22Rv1 (cell line): Measurements from ENCODE around the gene MLLT10.

Experiments used
- H3K27ac ChIP-seq: fragments of 450-650 bp; 2 replicates; pipeline ENCODE4 v1.5.1; 2017
- ZFX ChIP-seq: fragments of 450-650 bp; IDR thresholded peaks from 2 replicates; pipeline ENCODE4 v1.6.1; 2017; ENCODE audit warnings: antibody characterized with exemption, borderline replicate concordance
- TF ChIP-seq, protein P1 (sequence below): fragments of 450-650 bp; IDR thresholded peaks from 2 replicates; pipeline ENCODE4 v1.5.1; 2017; ENCODE audit warnings: mild to moderate bottlenecking

Gene MLLT10

DNA sequence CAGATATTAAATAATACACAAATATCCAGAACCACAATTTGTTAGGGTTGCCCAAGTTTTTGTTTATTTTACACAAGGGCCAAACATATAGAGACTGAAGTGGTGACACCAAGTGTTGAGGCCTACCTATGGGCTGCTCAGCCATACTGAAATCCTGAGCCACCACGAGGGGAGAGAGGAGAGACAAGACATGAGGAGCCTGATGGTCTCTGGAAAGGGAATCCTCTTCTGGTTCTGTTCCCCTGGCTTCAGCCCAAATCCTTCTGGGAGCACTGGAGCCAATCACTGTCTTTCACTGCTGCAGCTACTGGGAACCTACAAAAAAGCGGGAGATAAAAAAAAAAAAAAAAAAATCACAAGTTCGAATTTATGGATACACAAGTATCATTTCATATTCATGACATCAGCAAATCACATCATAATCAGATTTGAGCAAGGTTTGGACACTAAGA is 10.4 kb upstream of the MLLT10 start:
- peak overlapping the region; percentile 99 for H3K27ac ChIP-seq
- TF ChIP-seq ZFX, result no peak
- TF ChIP-seq, protein P1, sequence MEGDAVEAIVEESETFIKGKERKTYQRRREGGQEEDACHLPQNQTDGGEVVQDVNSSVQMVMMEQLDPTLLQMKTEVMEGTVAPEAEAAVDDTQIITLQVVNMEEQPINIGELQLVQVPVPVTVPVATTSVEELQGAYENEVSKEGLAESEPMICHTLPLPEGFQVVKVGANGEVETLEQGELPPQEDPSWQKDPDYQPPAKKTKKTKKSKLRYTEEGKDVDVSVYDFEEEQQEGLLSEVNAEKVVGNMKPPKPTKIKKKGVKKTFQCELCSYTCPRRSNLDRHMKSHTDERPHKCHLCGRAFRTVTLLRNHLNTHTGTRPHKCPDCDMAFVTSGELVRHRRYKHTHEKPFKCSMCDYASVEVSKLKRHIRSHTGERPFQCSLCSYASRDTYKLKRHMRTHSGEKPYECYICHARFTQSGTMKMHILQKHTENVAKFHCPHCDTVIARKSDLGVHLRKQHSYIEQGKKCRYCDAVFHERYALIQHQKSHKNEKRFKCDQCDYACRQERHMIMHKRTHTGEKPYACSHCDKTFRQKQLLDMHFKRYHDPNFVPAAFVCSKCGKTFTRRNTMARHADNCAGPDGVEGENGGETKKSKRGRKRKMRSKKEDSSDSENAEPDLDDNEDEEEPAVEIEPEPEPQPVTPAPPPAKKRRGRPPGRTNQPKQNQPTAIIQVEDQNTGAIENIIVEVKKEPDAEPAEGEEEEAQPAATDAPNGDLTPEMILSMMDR, result no peak

- TF ChIP-seq ZFX, result no peak
- TF ChIP-seq, protein P1, result no peak
- H3K27ac ChIP-seq, result peak overlapping the region; percentile 99
Observed at GRCh38 chr10:21524131-21524525, 9.9 kb upstream of the MLLT10 start.

DNA sequence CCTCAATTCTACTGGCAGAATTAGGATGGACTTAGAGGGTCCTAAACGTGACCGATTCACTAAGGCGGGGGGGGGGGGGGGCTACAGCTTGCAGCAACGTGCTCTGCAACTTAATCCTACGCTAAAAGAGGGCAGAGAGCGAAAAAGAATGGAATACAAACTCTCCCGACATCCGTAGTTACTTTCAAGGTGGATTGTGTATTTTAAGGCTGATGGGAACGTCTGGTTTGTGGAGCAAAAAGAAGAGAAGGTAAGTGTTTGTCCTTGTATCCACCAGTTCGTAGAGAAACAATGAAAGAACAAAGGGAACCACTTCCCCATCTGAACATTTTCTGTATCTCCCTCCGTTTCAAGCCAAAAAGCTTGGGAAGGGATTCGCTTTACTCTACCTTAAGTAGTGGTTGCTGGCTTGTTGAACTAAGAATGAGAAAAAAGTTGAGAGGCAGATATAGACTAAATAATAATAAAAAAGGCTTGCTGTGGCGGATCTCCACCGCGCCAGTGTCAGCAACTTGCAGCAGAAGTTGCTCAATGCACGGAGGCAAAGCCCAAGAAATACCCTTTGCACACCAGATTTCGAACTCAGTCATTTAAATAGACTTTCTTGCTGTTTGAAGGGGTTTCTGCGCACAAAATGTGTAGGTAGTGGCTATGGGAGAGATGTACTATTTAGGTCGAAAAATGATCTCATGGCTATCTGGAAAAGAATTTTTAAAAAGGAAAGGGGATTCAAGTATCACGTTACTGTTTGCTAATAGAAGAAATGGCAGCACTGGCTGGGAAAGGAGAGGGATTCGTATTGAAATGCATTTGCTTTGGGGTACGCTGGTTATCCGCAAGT is 9.3 kb upstream of the MLLT10 start:
- peak overlapping the region; percentile 99 for H3K27ac ChIP-seq
- TF ChIP-seq ZFX, result no peak
- TF ChIP-seq, protein P1, result no peak

DNA sequence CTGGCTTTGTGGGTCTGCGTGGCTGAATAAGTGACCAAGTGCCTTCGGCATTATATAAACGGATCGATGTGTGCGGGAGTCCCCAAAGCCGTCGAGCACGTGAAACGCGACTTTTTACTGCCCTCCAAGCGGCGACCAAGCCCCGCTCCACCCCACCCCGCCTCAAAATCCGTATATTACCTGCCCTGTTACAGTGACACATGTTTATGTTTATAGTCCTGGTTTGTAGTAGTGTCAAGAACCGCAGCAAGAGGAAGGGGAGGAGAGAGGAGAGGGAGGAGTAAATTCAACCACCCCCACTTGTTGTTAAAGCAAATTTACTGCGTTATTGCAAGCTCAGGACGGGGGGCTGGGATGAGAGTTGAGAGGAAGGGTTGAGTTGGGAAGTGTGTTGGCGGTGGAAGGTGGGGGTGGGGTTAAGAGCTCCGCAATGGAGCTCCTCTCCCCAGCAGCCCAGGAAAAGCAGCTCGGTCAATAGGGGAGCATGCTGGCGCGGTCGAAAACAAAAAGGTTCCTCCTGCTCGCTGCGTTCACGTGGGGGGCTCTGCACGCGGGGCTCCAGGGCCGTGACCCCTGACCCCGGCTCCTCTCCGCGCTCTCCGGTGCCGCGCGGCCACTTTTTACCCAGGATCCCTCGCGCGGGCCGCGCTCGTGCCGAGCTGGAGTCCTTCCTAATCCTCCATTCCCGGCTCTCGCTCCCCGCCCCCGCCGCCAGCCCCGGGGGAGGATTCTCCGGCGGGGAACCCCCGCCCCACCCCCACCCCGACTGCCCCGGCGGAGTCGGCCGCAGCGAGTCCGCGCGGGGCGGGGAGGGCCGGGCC is 8.5 kb upstream of the MLLT10 start, which contains the start of gene SKIDA1:
TSS of gene SKIDA1 (minus strand) at position 316 of the 821 bp plus-strand sequence. CDS start 7,860 bp downstream, outside the sequence.
- H3K27ac ChIP-seq, result peak within 1 kb of the TSS; percentile 99
- no peak for TF ChIP-seq ZFX
- TF ChIP-seq, protein P1, result no peak

DNA sequence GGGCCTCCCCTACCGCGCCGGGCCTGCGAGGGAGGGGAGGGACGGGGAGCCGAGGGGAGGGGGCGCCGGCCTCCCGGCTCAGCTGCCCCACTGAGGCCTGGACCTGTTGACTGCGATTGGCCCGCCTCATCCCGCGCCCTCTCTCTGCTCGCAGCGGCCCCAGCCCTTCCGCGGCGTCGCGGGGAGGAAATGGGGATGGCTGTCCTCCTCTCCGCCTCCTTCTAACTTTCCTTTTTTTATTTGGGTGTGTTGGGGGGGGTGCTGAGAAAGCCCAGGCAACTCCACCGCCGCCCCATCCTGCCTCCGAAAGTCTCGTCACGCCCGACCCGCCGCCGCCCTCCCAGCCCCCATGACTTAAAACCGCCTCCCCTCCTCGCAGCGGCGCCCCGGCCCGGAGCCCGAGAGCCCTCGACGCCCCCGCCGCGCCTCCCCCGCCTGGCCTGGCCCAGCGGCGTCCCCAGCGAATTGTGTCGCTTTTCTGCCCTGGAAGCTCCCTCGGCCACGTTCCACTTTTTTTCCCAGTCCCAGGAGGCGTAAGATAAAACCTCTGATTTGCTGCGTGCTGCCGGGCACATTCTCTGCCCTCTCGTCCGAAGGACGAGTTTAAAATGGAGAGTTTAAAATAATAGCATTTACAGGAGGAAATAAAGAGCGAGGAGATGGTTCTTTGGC is 7.7 kb upstream of the MLLT10 start:
- peak overlapping the region; percentile 99 for H3K27ac ChIP-seq
- TF ChIP-seq ZFX, result no peak
- TF ChIP-seq, protein P1, result no peak

DNA sequence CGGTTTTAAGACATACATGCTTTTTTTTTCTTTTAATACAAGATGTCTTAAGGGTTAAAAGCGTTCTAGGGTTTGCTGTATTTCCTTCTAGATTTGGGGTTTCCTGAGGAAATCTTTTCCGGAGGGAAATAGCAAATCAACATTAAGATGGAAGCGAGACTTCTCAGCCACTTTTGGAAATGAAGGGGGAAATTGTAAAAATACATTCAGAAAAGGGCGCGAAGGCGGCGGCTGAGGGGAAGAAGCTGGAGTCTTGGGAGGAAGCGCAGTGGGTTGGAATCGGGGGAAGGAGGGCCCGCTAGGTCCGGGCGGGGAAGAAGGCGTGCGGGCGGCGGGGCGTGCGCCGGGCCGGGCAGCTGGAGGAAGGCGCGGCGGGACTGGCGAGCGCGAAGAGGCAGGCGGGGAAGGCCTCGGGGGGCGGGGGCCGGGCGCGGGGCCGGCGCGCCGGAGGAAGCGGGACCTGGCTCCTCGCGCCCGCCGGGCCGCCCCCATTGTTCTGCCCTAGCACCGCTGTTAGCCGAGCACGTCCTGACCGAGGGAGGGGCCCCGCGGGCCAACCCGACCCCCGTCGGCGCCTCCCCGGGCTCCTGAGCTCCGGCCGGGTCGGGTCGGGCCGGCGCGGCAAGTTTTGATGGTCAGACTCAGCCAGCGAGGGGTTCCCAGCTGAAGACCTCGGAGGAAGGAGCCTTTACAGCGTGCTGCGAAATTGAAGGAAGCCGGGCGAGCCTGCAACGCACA is 7.0 kb upstream of the MLLT10 start:
- TF ChIP-seq, protein P1, result no peak
- no peak for TF ChIP-seq ZFX
- H3K27ac ChIP-seq, result peak overlapping the region; percentile 99
